A549 (cell line): ENCODE data around the gene LMX1B.

Experiments
- CTCF ChIP-seq: fragments of >200 bp; sonication (Bioruptor Twin); formaldehyde crosslinking; IDR thresholded peaks from 3 replicates; pipeline ENCODE4 v1.5.1; 2016
- EP300 ChIP-seq, 2 experiments: fragments of >200 bp; sonication (Bioruptor Twin); formaldehyde crosslinking; IDR thresholded peaks; 2 replicates in 1 of 2; 3 replicates in 1 of 2; pipeline ENCODE4 v1.6.1; 2016 to 2017
- KDM1A ChIP-seq: fragments of 200-600 bp; sonication (generic); IDR thresholded peaks from 2 replicates; pipeline ENCODE4 v1.6.1; 2016; ENCODE audit warnings: low read depth, mild to moderate bottlenecking
- POLR2A ChIP-seq: IDR thresholded peaks from 2 replicates; pipeline ENCODE4 v1.6.1; 2012; ENCODE audit warnings: mild to moderate bottlenecking, low read length
- POLR2AphosphoS2 ChIP-seq: conservative IDR thresholded peaks from 2 replicates; pipeline ENCODE4 v1.6.1; 2012; ENCODE audit warnings: low read length, improper control_type of control experiment, inconsistent platforms

GRCh38 chr9:126611592-126612325 lies 2.0 kb upstream of the LMX1B start:
- peak; percentile 76 for TF ChIP-seq CTCF
- no peak for TF ChIP-seq POLR2A
- no peak for TF ChIP-seq KDM1A
- no peak for TF ChIP-seq POLR2AphosphoS2
- no peak for TF ChIP-seq EP300 (IDR thresholded peaks at IDR 0.05)
